Measurements from ENCODE around the gene WDFY3. TPM values are rescaled to one million over a fixed set of nuclear protein-coding genes. Genes with fewer than 3 reads are reported as not detected.

The WDFY3 gene
- total RNA-seq, 1 experiment from 2014 or later = 39.9 TPM

GRCh38 chr4:84734037-84734436, 232.5 kb downstream of the WDFY3 start:
- BruUV-seq (replicated peaks) = no TSS peak
- no peak for DNase-seq (ENCODE audit: low read depth, low spot score)
- RAD21 ChIA-PET (ENCODE audit: low non-redundant PET in 1 of 2, low total read pairs in 2 of 2, uncharacterized antibody in 2 of 2, unreplicated experiment in 2 of 2) = no interaction called here
- H3K79me2 ChIP-seq (ENCODE audit: insufficient read depth, low read length) = no peaks in the 10 kb centered on the region
- H3K4me1 ChIP-seq (ENCODE audit: control insufficient read depth in 1 of 2, insufficient read depth in 2 of 2, low read length in 2 of 2) = no peaks in the 10 kb centered on the region
- H4K20me1 ChIP-seq (ENCODE audit: insufficient read depth) = no peaks in the 10 kb centered on the region
- no peak overlapping the region for H3K4me2 ChIP-seq (ENCODE audit: low read length)
- POLR2A ChIA-PET = no interaction called here
- no peak overlapping the region for H3K27ac ChIP-seq (ENCODE audit: low read depth, low read length)
- no peak overlapping the region for H3K9ac ChIP-seq (ENCODE audit: low read length)
- H2AFZ ChIP-seq (ENCODE audit: low read depth, low read length, poor library complexity, severe bottlenecking) = no peak overlapping the region
- no peaks in the 10 kb centered on the region for H3K9me3 ChIP-seq (ENCODE audit: control insufficient read depth in 1 of 2, insufficient read depth in 1 of 2, low read depth in 1 of 2, low read length in 2 of 2)
- H3K4me3 ChIP-seq (replicated peaks in 1 of 2; ENCODE audit: low read depth in 1 of 2, low read length in 2 of 2) = no peak overlapping the region
- H3K36me3 ChIP-seq (ENCODE audit: control insufficient read depth in 1 of 2, insufficient read depth in 2 of 2, low read length in 2 of 2) = no peaks in the 10 kb centered on the region; a peak in 1 of 4 replicates
- H3K27me3 ChIP-seq (ENCODE audit: insufficient read depth, low read length) = no peaks in the 10 kb centered on the region
- H3K9me2 ChIP-seq (ENCODE audit: insufficient read depth) = no peaks in the 10 kb centered on the region
- CTCF ChIA-PET = interaction anchor here (1.9 kb wide), 1 partner anchor 16 kb away, joined by 5 read pairs; no protein-coding TSS in a partner anchor
- no peak for TF ChIP-seq JUND (IDR thresholded peaks at IDR 0.05)
- TF ChIP-seq ZNF274 (IDR thresholded peaks at IDR 0.05; ENCODE audit: low read depth, low read length) = no peak
- no peak for TF ChIP-seq SP1 (IDR thresholded peaks at IDR 0.05; ENCODE audit: low read depth)
- no peak for TF ChIP-seq REST (IDR thresholded peaks at IDR 0.05; ENCODE audit: low read depth)
- TF ChIP-seq CEBPB (IDR thresholded peaks at IDR 0.05; ENCODE audit: low read depth) = no peak
- no peak for TF ChIP-seq CBX3 (IDR thresholded peaks at IDR 0.05; ENCODE audit: low read depth)
- no peak for TF ChIP-seq RAD21 (IDR thresholded peaks at IDR 0.05; ENCODE audit: low read depth)
- TF ChIP-seq, protein P1, sequence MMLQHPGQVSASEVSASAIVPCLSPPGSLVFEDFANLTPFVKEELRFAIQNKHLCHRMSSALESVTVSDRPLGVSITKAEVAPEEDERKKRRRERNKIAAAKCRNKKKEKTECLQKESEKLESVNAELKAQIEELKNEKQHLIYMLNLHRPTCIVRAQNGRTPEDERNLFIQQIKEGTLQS (IDR thresholded peaks at IDR 0.05) = no peak
- TF ChIP-seq EZH2 (IDR thresholded peaks at IDR 0.05) = no peak
- TF ChIP-seq SIN3A (IDR thresholded peaks at IDR 0.05; ENCODE audit: low read depth) = no peak
- no peak for TF ChIP-seq SRF (IDR thresholded peaks at IDR 0.05; ENCODE audit: low read depth)
- TF ChIP-seq, protein P2, sequence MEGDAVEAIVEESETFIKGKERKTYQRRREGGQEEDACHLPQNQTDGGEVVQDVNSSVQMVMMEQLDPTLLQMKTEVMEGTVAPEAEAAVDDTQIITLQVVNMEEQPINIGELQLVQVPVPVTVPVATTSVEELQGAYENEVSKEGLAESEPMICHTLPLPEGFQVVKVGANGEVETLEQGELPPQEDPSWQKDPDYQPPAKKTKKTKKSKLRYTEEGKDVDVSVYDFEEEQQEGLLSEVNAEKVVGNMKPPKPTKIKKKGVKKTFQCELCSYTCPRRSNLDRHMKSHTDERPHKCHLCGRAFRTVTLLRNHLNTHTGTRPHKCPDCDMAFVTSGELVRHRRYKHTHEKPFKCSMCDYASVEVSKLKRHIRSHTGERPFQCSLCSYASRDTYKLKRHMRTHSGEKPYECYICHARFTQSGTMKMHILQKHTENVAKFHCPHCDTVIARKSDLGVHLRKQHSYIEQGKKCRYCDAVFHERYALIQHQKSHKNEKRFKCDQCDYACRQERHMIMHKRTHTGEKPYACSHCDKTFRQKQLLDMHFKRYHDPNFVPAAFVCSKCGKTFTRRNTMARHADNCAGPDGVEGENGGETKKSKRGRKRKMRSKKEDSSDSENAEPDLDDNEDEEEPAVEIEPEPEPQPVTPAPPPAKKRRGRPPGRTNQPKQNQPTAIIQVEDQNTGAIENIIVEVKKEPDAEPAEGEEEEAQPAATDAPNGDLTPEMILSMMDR (IDR thresholded peaks at IDR 0.05 in 2 of 3, conservative IDR thresholded peaks at IDR 0.05 in 1 of 3; ENCODE audit: borderline replicate concordance in 1 of 3, insufficient read depth in 1 of 3, low read depth in 2 of 3, low read length in 2 of 3) = no peak
- TF ChIP-seq POLR2A (IDR thresholded peaks at IDR 0.05; ENCODE audit: borderline replicate concordance, extremely low read depth, insufficient read depth, insufficient read length) = no peak
- TF ChIP-seq EZH2phosphoT487 (IDR thresholded peaks at IDR 0.05; ENCODE audit: borderline replicate concordance) = no peak
- no peak for TF ChIP-seq EGR1 (IDR thresholded peaks at IDR 0.05; ENCODE audit: low read depth)
- TF ChIP-seq, protein P3, sequence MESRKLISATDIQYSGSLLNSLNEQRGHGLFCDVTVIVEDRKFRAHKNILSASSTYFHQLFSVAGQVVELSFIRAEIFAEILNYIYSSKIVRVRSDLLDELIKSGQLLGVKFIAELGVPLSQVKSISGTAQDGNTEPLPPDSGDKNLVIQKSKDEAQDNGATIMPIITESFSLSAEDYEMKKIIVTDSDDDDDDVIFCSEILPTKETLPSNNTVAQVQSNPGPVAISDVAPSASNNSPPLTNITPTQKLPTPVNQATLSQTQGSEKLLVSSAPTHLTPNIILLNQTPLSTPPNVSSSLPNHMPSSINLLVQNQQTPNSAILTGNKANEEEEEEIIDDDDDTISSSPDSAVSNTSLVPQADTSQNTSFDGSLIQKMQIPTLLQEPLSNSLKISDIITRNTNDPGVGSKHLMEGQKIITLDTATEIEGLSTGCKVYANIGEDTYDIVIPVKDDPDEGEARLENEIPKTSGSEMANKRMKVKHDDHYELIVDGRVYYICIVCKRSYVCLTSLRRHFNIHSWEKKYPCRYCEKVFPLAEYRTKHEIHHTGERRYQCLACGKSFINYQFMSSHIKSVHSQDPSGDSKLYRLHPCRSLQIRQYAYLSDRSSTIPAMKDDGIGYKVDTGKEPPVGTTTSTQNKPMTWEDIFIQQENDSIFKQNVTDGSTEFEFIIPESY (IDR thresholded peaks at IDR 0.05; ENCODE audit: extremely low read depth, insufficient replicate concordance, low read length) = no peak
- TF ChIP-seq ELF1 (IDR thresholded peaks at IDR 0.05; ENCODE audit: borderline replicate concordance, low read depth) = no peak
- TF ChIP-seq TCF7L2 (IDR thresholded peaks at IDR 0.05; ENCODE audit: borderline replicate concordance, extremely low read depth, insufficient read depth, insufficient read length) = no peak
- intact Hi-C loops (cut with micrococcal nuclease) = no loop called here
- ATAC-seq = no peak

Data from HCT116 (cell line).